Nephron (organoid): Measurements from ENCODE around the gene TMEM59L.

ENCODE experiments used
- H3K27ac Mint-ChIP-seq, 3 experiments: 2 replicates each; pipeline ENCODE4 v1.8.0; 2020; ENCODE audit warnings: mixed read lengths in 3 of 3, mild to moderate bottlenecking in 2 of 3, moderate library complexity in 1 of 3
- H3K27me3 Mint-ChIP-seq: 2 replicates; pipeline ENCODE4 v1.8.0; 2021; ENCODE audit warnings: low read depth, mild to moderate bottlenecking, moderate library complexity, mixed read lengths
- H3K36me3 Mint-ChIP-seq: 2 replicates; pipeline ENCODE4 v1.8.0; 2020; ENCODE audit warnings: low read depth, mixed read lengths
- H3K4me1 Mint-ChIP-seq: 2 replicates; pipeline ENCODE4 v1.8.0; 2020; ENCODE audit warnings: mixed read lengths
- H3K4me3 Mint-ChIP-seq, 3 experiments: 2 replicates each; pipeline ENCODE4 v1.8.0; 2020; ENCODE audit warnings: mild to moderate bottlenecking in 3 of 3, mixed read lengths in 3 of 3, moderate library complexity in 2 of 3
- H3K9me3 Mint-ChIP-seq: 2 replicates; pipeline ENCODE4 v1.8.0; 2020; ENCODE audit warnings: mixed read lengths
- TF ChIP-seq, protein P1 (sequence below), 3 experiments: fragments of 200-600 bp; sonication (generic); IDR thresholded peaks; one replicate each; pipeline ENCODE4 v1.5.0; 2021; ENCODE audit warnings: antibody characterized with exemption in 3 of 3; ENCODE audit not compliant: unreplicated experiment in 3 of 3

Gene TMEM59L

DNA sequence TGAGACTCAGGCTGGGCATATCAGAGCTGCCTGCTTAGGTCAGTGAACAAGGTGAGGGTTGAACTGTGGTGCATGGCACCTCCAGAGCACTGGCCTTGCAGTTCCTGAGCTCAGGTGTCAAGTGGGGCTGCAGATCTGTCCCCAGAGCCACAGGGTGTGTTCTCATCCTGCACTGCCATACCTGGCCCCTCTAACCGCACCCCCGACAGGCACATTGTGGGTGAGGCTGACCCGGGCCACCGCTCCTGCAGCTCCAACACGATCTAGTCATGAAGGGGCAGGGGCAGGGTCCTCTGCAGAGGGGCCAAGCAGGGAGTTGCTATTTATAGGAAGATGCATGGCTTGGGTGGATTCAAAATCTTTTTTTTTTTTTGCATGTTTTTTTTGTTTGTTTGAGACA is 54.1 kb downstream of the TMEM59L start:
- Mint-ChIP-seq H3K36me3 (peaks cover 14% of the 10 kb centered on the region), H3K27me3 (no peaks in the 10 kb centered on the region), H3K27ac (no peak overlapping the region), H3K9me3 (no peaks in the 10 kb centered on the region), H3K4me1 (peaks cover 19% of the 10 kb centered on the region), H3K4me3 (no peak overlapping the region)
- TF ChIP-seq, protein P1, sequence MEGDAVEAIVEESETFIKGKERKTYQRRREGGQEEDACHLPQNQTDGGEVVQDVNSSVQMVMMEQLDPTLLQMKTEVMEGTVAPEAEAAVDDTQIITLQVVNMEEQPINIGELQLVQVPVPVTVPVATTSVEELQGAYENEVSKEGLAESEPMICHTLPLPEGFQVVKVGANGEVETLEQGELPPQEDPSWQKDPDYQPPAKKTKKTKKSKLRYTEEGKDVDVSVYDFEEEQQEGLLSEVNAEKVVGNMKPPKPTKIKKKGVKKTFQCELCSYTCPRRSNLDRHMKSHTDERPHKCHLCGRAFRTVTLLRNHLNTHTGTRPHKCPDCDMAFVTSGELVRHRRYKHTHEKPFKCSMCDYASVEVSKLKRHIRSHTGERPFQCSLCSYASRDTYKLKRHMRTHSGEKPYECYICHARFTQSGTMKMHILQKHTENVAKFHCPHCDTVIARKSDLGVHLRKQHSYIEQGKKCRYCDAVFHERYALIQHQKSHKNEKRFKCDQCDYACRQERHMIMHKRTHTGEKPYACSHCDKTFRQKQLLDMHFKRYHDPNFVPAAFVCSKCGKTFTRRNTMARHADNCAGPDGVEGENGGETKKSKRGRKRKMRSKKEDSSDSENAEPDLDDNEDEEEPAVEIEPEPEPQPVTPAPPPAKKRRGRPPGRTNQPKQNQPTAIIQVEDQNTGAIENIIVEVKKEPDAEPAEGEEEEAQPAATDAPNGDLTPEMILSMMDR (IDR thresholded peaks at IDR 0.05; ENCODE audit: unreplicated experiment in 3 of 3), result no peak

DNA sequence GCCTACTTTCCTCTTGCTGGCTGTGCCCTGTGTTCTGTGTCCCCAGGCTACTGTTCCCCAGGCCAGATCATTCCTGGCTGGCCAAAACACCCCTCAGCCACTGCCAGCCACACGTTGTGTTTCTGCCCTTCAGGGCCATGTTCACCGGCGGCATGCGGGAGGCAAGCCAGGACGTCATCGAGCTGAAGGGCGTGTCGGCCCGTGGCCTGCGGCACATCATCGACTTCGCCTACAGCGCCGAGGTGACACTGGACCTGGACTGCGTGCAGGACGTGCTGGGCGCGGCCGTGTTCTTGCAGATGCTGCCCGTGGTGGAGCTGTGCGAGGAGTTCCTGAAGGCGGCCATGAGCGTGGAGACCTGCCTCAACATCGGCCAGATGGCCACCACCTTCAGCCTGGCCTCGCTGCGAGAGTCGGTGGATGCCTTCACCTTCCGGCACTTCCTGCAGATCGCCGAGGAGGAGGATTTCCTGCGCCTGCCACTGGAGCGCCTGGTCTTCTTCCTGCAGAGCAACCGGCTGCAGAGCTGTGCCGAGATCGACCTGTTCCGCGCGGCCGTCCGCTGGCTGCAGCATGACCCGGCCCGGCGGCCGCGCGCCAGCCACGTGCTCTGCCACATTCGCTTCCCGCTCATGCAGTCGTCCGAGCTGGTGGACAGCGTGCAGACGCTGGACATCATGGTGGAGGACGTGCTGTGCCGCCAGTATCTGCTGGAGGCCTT is 55.0 kb downstream of the TMEM59L start:
- Mint-ChIP-seq H3K36me3 (peaks cover 14% of the 10 kb centered on the region), H3K4me1 (peaks cover 25% of the 10 kb centered on the region), H3K27ac (no peak overlapping the region), H3K4me3 (no peak overlapping the region), H3K27me3 (no peaks in the 10 kb centered on the region), H3K9me3 (no peaks in the 10 kb centered on the region)
- TF ChIP-seq, protein P1 (IDR thresholded peaks at IDR 0.05; ENCODE audit: unreplicated experiment in 3 of 3), result no peak

DNA sequence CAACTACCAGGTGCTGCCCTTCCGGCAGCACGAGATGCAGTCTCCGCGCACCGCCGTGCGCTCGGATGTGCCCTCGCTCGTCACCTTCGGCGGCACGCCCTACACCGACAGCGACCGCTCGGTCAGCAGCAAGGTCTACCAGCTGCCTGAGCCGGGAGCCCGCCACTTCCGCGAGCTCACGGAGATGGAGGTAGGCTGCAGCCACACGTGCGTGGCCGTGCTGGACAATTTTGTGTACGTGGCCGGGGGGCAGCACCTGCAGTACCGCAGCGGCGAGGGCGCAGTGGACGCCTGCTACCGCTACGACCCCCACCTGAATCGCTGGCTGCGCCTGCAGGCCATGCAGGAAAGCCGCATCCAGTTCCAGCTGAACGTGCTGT is 55.6 kb downstream of the TMEM59L start:
- H3K4me3 Mint-ChIP-seq, result no peak overlapping the region
- H3K27me3 Mint-ChIP-seq, result no peaks in the 10 kb centered on the region
- no peaks in the 10 kb centered on the region for H3K9me3 Mint-ChIP-seq
- peaks cover 26% of the 10 kb centered on the region for H3K4me1 Mint-ChIP-seq
- H3K27ac Mint-ChIP-seq, result no peak overlapping the region
- H3K36me3 Mint-ChIP-seq, result peaks cover 14% of the 10 kb centered on the region
- TF ChIP-seq, protein P1 (IDR thresholded peaks at IDR 0.05; ENCODE audit: unreplicated experiment in 3 of 3), result no peak

DNA sequence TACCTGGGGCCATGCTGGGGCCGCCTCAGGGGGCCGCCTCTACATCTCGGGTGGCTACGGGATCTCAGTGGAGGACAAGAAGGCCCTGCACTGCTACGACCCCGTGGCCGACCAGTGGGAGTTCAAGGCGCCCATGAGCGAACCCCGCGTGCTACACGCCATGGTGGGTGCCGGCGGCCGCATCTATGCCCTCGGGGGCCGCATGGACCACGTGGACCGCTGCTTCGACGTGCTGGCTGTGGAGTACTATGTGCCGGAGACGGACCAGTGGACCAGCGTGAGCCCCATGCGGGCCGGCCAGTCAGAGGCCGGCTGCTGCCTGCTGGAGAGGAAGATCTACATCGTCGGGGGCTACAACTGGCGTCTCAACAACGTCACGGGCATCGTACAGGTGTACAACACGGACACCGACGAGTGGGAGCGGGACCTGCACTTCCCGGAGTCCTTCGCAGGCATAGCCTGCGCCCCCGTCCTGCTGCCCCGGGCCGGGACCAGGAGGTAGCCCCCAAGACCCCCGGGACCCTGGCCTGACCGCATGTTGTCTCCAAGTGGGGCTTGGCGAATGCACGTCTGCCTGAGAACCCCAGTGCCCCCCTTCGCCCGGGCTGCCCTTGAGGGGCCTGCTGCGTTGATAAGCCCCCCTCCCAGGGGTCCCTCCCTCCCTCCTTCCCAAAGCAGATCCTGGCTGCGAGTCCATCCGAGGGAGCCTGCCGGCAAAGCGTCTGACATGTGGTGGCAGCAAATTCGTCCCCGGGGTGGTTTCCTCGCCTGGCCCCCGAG is 56.3 kb downstream of the TMEM59L start:
- Mint-ChIP-seq H3K36me3 (peaks cover 14% of the 10 kb centered on the region), H3K4me3 (no peak overlapping the region), H3K27ac (no peak overlapping the region), H3K4me1 (peaks cover 26% of the 10 kb centered on the region), H3K27me3 (no peaks in the 10 kb centered on the region), H3K9me3 (no peaks in the 10 kb centered on the region)
- TF ChIP-seq, protein P1 (IDR thresholded peaks at IDR 0.05; ENCODE audit: unreplicated experiment in 3 of 3), result no peak

DNA sequence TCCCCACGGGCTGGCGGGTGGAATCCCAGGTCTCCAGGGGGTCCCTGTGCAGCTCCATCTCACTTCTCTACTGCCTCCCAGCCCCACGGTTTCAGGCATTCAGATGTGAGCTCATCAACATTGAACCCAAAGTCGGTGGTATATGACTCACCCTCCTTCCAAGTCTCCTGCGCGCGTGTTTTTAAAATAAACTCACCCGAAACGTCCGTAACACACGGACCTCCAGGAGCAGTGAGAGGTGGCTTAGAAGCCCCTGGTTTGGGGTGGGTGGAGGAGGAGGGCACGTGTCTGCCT is 56.8 kb downstream of the TMEM59L start:
- TF ChIP-seq, protein P1 (IDR thresholded peaks at IDR 0.05; ENCODE audit: unreplicated experiment in 3 of 3), result no peak
- Mint-ChIP-seq H3K4me1 (peaks cover 26% of the 10 kb centered on the region), H3K27ac (peak overlapping the region in 1 of 3 experiments; percentile 45), H3K36me3 (peaks cover 14% of the 10 kb centered on the region), H3K4me3 (no peak overlapping the region), H3K9me3 (no peaks in the 10 kb centered on the region), H3K27me3 (no peaks in the 10 kb centered on the region)

DNA sequence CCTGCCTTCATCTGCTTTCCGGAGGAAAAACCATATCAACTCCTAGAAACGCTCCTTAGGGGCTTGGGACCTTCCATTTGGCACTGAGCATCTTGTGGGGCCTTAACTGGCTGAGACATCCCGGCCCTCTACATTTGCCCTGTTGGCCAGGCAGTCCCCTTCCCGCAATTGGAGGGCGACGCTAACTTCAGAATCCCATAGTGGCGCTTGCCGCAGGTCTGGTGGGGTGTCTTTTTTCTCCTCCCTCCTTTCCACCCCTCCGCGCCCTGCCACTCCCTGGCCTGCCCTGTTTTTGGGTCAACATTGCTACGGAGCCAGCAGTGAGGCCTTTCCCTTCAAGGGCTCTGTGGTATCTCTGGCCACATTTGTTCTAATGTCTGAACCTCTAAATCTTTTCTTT is 57.2 kb downstream of the TMEM59L start:
- Mint-ChIP-seq H3K4me1 (peaks cover 26% of the 10 kb centered on the region), H3K27ac (peak overlapping the region; percentile 45 to 65 (median 57)), H3K4me3 (no peak overlapping the region), H3K36me3 (peaks cover 14% of the 10 kb centered on the region), H3K27me3 (no peaks in the 10 kb centered on the region), H3K9me3 (no peaks in the 10 kb centered on the region)
- TF ChIP-seq, protein P1 (IDR thresholded peaks at IDR 0.05; ENCODE audit: unreplicated experiment in 3 of 3), result no peak
